ENCODE results near the gene SERTAD4. TPM values are rescaled to one million over a fixed set of nuclear protein-coding genes. Genes with fewer than 3 reads are reported as not detected.

The SERTAD4 gene
- total RNA-seq, 1 experiment from 2014 or later = 3.9 TPM

GRCh38 chr1:210201681-210202080 is 30.9 kb upstream of the SERTAD4 start:
- no CpG with 5 or more reads among the region's 3 CpGs for WGBS (ENCODE audit: extremely low coverage, insufficient read length, low lambda C conversion rate)
- no peak overlapping the region for H3K27ac ChIP-seq (ENCODE audit: insufficient read length, low read depth, low read length)
- H3K4ac ChIP-seq (ENCODE audit: low read depth, low read length) = no peak overlapping the region
- no peak overlapping the region for H4K8ac ChIP-seq (replicated peaks; ENCODE audit: insufficient read length, low read depth, low read length)
- TF ChIP-seq CTCF (conservative IDR thresholded peaks at IDR 0.05) = no peak
- H2BK5ac ChIP-seq (ENCODE audit: insufficient read length, low read length) = no peak overlapping the region
- Mint-ChIP-seq H3K36me3 (ENCODE audit: insufficient read depth in 1 of 3, low read depth in 3 of 3) (no peaks in the 10 kb centered on the region), H3K4me3 (no peak overlapping the region), H3K27me3 (ENCODE audit: low read depth) (no peaks in the 10 kb centered on the region; the same call in 1 of the 2 replicates), H3K9me3 (peaks cover under 1 to 4% of the 10 kb centered on the region in 2 experiments; a peak in 1 of 5 replicates), H3K27ac (no peak overlapping the region), H3K4me1 (no peaks in the 10 kb centered on the region)
- H3K9me3 ChIP-seq (ENCODE audit: control insufficient read depth, low read depth, low read length) = no peaks in the 10 kb centered on the region
- no peak overlapping the region for H2BK15ac ChIP-seq (ENCODE audit: low read depth, low read length)
- H3K4me2 ChIP-seq (ENCODE audit: insufficient read depth, insufficient read length, low read length) = no peak overlapping the region
- H4K5ac ChIP-seq (ENCODE audit: insufficient read length, low read depth, low read length) = no peak overlapping the region
- H3T11ph ChIP-seq (ENCODE audit: low read length) = no peak overlapping the region
- H2BK12ac ChIP-seq (ENCODE audit: insufficient read length, low read depth, low read length) = no peak overlapping the region
- no peaks in the 10 kb centered on the region for H3K23me2 ChIP-seq (ENCODE audit: insufficient read length, low read depth, low read length, poor library complexity, severe bottlenecking)
- H2AFZ ChIP-seq (ENCODE audit: low read length) = no peak overlapping the region
- no peak overlapping the region for H3K23ac ChIP-seq (ENCODE audit: insufficient read length, low read depth, low read length)
- no peak overlapping the region for H2BK120ac ChIP-seq (ENCODE audit: low read depth, low read length, poor library complexity, severe bottlenecking)
- no peak overlapping the region for H3K18ac ChIP-seq (ENCODE audit: insufficient read length, low read depth, low read length)
- no peaks in the 10 kb centered on the region for H3K27me3 ChIP-seq (ENCODE audit: insufficient read depth, low read length)
- H4K91ac ChIP-seq (ENCODE audit: insufficient read length, low read depth, low read length) = no peak overlapping the region
- no peak overlapping the region for H3K9ac ChIP-seq (ENCODE audit: extremely low read depth, insufficient read length, low read length)
- no peak overlapping the region for H3K56ac ChIP-seq (ENCODE audit: insufficient read length, low read depth, low read length)
- H3K14ac ChIP-seq (ENCODE audit: insufficient read depth, low read length) = no peak overlapping the region
- no peak overlapping the region for H2AK5ac ChIP-seq (ENCODE audit: insufficient read length, low read length)
- H2BK20ac ChIP-seq (ENCODE audit: low read depth, low read length, poor library complexity, severe bottlenecking) = no peak overlapping the region
- no peaks in the 10 kb centered on the region for H3K79me2 ChIP-seq (ENCODE audit: insufficient read depth, low read length)
- no peaks in the 10 kb centered on the region for H3K4me1 ChIP-seq (ENCODE audit: insufficient read depth, low read length)
- no peaks in the 10 kb centered on the region for H3K79me1 ChIP-seq (ENCODE audit: insufficient read depth, low read depth, low read length, poor library complexity, severe bottlenecking)
- no peaks in the 10 kb centered on the region for H4K20me1 ChIP-seq (ENCODE audit: control insufficient read depth, insufficient read depth, insufficient read length)
- DNase-seq = no peak

Measured in H9 (cell line).